Measurements from ENCODE around the gene WRNIP1. TPM values are rescaled to one million over a fixed set of nuclear protein-coding genes. Genes with fewer than 3 reads are reported as not detected.

The WRNIP1 gene
- total and polyA plus RNA-seq, 9 of the 15 experiments (the other 6 are each of a cell fraction or from before 2014, with no cell fraction given), result 13.2 to 63.6 (median 48.6) TPM

DNA sequence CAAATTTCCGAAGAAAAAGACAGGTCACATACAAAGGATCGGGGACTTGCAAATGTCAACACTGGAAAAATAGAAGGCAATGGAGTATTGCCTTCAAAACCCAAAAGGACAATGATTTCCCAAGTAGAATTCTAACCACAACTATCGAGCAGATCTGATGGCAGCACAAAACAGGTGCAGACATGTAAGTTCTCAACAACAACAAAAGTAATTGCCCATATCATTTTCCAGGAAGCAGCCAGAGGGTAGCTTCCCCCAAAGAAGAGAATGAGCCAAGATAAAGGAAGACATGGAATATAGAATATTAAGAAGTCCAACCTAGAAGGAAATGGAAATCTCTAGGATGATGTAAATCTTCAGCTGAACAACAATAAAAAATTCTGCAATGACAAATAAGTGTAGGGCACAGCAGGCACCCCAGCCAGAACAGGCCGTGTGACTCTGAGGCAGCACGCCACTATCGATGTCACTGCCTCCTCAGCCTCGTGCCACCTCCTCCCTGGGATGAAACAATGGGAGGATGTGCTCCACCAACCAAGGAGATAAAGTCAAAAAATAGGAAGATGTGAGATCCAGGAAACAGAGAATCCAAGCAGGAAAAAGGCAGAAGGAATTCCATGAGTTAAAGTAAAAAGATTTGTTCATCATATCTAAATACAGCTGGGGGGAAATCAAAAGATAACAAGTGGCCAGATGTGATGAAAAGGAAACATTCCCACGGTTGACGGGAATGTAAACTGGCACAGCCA is 42.3 kb downstream of the WRNIP1 start:
- no TSS peak for BruUV-seq (replicated peaks)

DNA sequence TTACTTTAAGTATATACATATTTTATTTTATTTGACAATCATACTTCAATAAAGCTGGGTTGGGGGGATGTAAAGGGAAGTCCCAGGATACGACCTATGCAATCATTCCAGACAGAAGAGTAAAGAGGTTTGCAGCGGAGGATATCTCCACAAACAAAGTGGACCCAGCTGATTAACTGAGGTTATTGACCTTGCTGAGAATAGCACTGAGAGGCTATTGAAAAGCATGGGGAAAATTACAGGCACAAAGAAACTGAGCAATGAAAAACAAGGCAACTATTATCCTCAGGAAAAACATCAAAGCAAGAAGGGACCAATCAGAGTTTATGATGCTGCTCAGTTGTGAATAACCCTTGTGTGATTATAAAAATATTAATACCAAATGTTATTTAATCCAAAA is 43.8 kb downstream of the WRNIP1 start:
- no peak overlapping the region for H3K27ac ChIP-seq (ENCODE audit: extremely low read depth, low read depth, low read length)
- H3K36me3 ChIP-seq (ENCODE audit: control insufficient read depth, insufficient read depth, low read length), result no peaks in the 10 kb centered on the region
- no TSS peak for BruUV-seq (replicated peaks)
- in situ Hi-C loops (cut with MboI) (no loop called here), intact Hi-C loops (cut with micrococcal nuclease) (no loop called here)
- no peaks in the 10 kb centered on the region for H3K9me1 ChIP-seq (ENCODE audit: control insufficient read depth, insufficient read depth, low read length)
- DNase-seq (ENCODE audit: extremely low read depth in 1 of 4, low spot score in 3 of 4), result no peak
- no peak for FAIRE-seq
- no peaks in the 10 kb centered on the region for H3K27me3 ChIP-seq (ENCODE audit: control insufficient read depth in 2 of 2, insufficient read depth in 2 of 2, low read length in 2 of 2)
- no peak for ATAC-seq
- H3K79me2 ChIP-seq (ENCODE audit: control insufficient read depth, insufficient read depth, low read length), result no peaks in the 10 kb centered on the region
- no peaks in the 10 kb centered on the region for H4K20me1 ChIP-seq (replicated peaks; ENCODE audit: control insufficient read depth, insufficient read depth, low read length)
- H3K4me1 ChIP-seq (replicated peaks in 1 of 2; ENCODE audit: control insufficient read depth in 2 of 2, insufficient read depth in 2 of 2, low read length in 2 of 2), result peaks cover 3 to 5% of the 10 kb centered on the region in 2 experiments; a peak in 2 of 5 replicates
- WGBS (ENCODE audit: insufficient coverage, low coverage, missing lambda C conversion rate), result 18% methylated on average over 2 of the region's 2 CpGs
- POLR2A ChIA-PET, result interaction anchor here (0.6 to 1.2 kb wide), 3 partner anchors 9 to 64 kb away, joined by 3 read pairs; no protein-coding TSS in a partner anchor
- no peak overlapping the region for H3K9ac ChIP-seq (ENCODE audit: insufficient read depth in 1 of 2, low read depth in 2 of 2, low read length in 2 of 2)
- no peak for TF ChIP-seq HIVEP1 (CRISPR knock-in tag; IDR thresholded peaks at IDR 0.05)
- no peak for TF ChIP-seq PHB2 (IDR thresholded peaks at IDR 0.05; ENCODE audit: low read depth)
- TF ChIP-seq C11orf30 (IDR thresholded peaks at IDR 0.05; ENCODE audit: low read depth), result no peak
- TF ChIP-seq SETDB1 (IDR thresholded peaks at IDR 0.05; ENCODE audit: low read length), result no peak
- no peak for TF ChIP-seq STAT5B (CRISPR knock-in tag; IDR thresholded peaks at IDR 0.05)
- no peak for TF ChIP-seq ARID1B (IDR thresholded peaks at IDR 0.05)
- TF ChIP-seq, protein P1, sequence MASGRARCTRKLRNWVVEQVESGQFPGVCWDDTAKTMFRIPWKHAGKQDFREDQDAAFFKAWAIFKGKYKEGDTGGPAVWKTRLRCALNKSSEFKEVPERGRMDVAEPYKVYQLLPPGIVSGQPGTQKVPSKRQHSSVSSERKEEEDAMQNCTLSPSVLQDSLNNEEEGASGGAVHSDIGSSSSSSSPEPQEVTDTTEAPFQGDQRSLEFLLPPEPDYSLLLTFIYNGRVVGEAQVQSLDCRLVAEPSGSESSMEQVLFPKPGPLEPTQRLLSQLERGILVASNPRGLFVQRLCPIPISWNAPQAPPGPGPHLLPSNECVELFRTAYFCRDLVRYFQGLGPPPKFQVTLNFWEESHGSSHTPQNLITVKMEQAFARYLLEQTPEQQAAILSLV (tag; IDR thresholded peaks at IDR 0.05), result no peak
- CTCF ChIA-PET (ENCODE audit: low intra/inter-chr PET ratio), result no interaction called here
- no peak overlapping the region for H3K4me2 ChIP-seq (ENCODE audit: insufficient read depth, low read length)
- H2AFZ ChIP-seq (ENCODE audit: low read depth, low read length), result no peak overlapping the region
- H3K4me3 ChIP-seq, result no peak overlapping the region
- no peaks in the 10 kb centered on the region; the same call in 1 of the 2 replicates for H3K9me3 ChIP-seq (replicated peaks; ENCODE audit: control insufficient read depth, insufficient read depth, low read depth, low read length)

More for the DNA sequence above, 42.3 kb downstream of the WRNIP1 start:
- Histone ChIP-seq H3K4me1 (replicated peaks in 1 of 2; ENCODE audit: control insufficient read depth in 2 of 2, insufficient read depth in 2 of 2, low read length in 2 of 2) (peaks cover 4 to 5% of the 10 kb centered on the region in 2 experiments; a peak in 2 of 5 replicates), H3K27ac (ENCODE audit: extremely low read depth, low read depth, low read length) (no peak overlapping the region), H2AFZ (ENCODE audit: low read depth, low read length) (no peak overlapping the region), H3K9ac (ENCODE audit: insufficient read depth in 1 of 2, low read depth in 2 of 2, low read length in 2 of 2) (no peak overlapping the region), H3K36me3 (ENCODE audit: control insufficient read depth, insufficient read depth, low read length) (no peaks in the 10 kb centered on the region), H4K20me1 (replicated peaks; ENCODE audit: control insufficient read depth, insufficient read depth, low read length) (no peaks in the 10 kb centered on the region), H3K4me3 (no peak overlapping the region), H3K79me2 (ENCODE audit: control insufficient read depth, insufficient read depth, low read length) (no peaks in the 10 kb centered on the region), H3K4me2 (ENCODE audit: insufficient read depth, low read length) (no peak overlapping the region), H3K9me3 (replicated peaks; ENCODE audit: control insufficient read depth, insufficient read depth, low read depth, low read length) (no peaks in the 10 kb centered on the region), H3K9me1 (ENCODE audit: control insufficient read depth, insufficient read depth, low read length) (no peaks in the 10 kb centered on the region), H3K27me3 (ENCODE audit: control insufficient read depth in 2 of 2, insufficient read depth in 2 of 2, low read length in 2 of 2) (no peaks in the 10 kb centered on the region)
- 48% methylated on average over 9 of the region's 9 CpGs for WGBS (ENCODE audit: insufficient coverage, low coverage, missing lambda C conversion rate)
- DNase-seq (ENCODE audit: extremely low read depth in 1 of 4, low spot score in 3 of 4), result no peak
- FAIRE-seq, result no peak
- intact Hi-C loops (cut with micrococcal nuclease), result no loop called here
- TF ChIP-seq KHSRP (IDR thresholded peaks at IDR 0.05), result no peak
- POLR2A ChIA-PET, result interaction anchor here (0.7 kb wide), 1 partner anchor 40 kb away, joined by 3 read pairs; no protein-coding TSS in a partner anchor
- CTCF ChIA-PET (ENCODE audit: low intra/inter-chr PET ratio), result no interaction called here
- in situ Hi-C loops (cut with MboI), result no loop called here
- no peak for ATAC-seq
